NCI-H128 (cell line): Measurements from ENCODE around the gene HNRNPA1L2.
A peak's percentile ranks its signal among the peaks of the same experiment; 100 is the strongest.
"Not testable (repeated sequence)": the region's sequence is repeated elsewhere in the genome, so short reads cannot be mapped to it uniquely, and the experiment has no call there.

Source experiments
- DNase-seq: peaks from one replicate; lab custom pipeline; 2025; ENCODE audit not compliant: unreplicated experiment; lab: John Stamatoyannopoulos, UW

Gene HNRNPA1L2

GRCh38 chr13:52644108-52644507 lies 1.9 kb downstream of the HNRNPA1L2 start:
- no peak for DNase-seq

- DNase-seq: no peak
These were observed 4.7 kb downstream of the HNRNPA1L2 start for GRCh38 chr13:52646967-52647366.

- no peak for DNase-seq
These were observed 8.5 kb downstream of the HNRNPA1L2 start for GRCh38 chr13:52650731-52651130.

- no peak for DNase-seq
These were observed 9.6 kb downstream of the HNRNPA1L2 start for GRCh38 chr13:52651897-52652195.

GRCh38 chr13:52652196-52652979 lies 10.2 kb downstream of the HNRNPA1L2 start, which contains the start of gene SUGT1:
Gene SUGT1, plus strand, starts transcription at chr13:52652836. Its CDS starts 85 bp downstream, at chr13:52652921.
- DNase-seq: peak; percentile 95

- no peak for DNase-seq
These were observed 10.7 kb downstream of the HNRNPA1L2 start for GRCh38 chr13:52652980-52653303.

GRCh38 chr13:52659340-52659739 lies 17.1 kb downstream of the HNRNPA1L2 start:
- no peak for DNase-seq

GRCh38 chr13:52664272-52664671 lies 22.0 kb downstream of the HNRNPA1L2 start:
- DNase-seq: no peak

GRCh38 chr13:52665325-52665724 lies 23.1 kb downstream of the HNRNPA1L2 start:
- DNase-seq: no peak

- no peak for DNase-seq
These were observed 27.4 kb downstream of the HNRNPA1L2 start for GRCh38 chr13:52669677-52670076.

- no peak for DNase-seq
These were observed 28.5 kb downstream of the HNRNPA1L2 start for GRCh38 chr13:52670726-52671125.

- no peak for DNase-seq
These were observed 31.2 kb downstream of the HNRNPA1L2 start for GRCh38 chr13:52673465-52673864.

- DNase-seq: no peak
These were observed 35.6 kb downstream of the HNRNPA1L2 start for GRCh38 chr13:52677823-52678222.

GRCh38 chr13:52685806-52686205 lies 43.6 kb downstream of the HNRNPA1L2 start:
- DNase-seq: not testable (repeated sequence)

GRCh38 chr13:52686376-52686775 lies 44.1 kb downstream of the HNRNPA1L2 start:
- DNase-seq: no peak
